CD4-positive, alpha-beta T cell treated with Interleukin-10 for 1 hour (primary cell): ENCODE data around the gene NOTCH2.
"Not testable (repeated sequence)": the region's sequence is repeated elsewhere in the genome, so short reads cannot be mapped to it uniquely, and the experiment has no call there.

Experiments
- DNase-seq: peaks from one replicate; pipeline ENCODE4 v3.0.0-alpha.2; 2020

The NOTCH2 gene

DNA sequence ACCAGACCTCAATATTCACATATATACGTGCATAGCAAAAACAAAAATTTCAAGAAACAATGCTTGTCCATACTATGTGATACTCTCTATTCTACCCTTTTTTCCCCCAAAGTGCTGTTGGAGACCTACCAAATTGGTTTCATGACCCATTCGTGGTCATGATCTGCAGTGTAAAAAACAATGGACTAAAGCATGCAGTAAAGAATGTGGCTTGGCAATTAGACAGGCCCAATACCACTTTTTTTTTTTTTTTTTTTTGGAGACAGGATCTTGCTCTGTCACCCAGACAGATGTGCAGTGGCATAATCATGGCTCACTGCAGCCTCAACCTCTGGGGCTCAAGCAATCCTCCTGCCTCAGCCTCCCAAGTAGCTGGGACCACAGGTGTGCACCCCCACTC is 21.3 kb downstream of the NOTCH2 start:
- DNase-seq = not testable (repeated sequence)

- not testable (repeated sequence) for DNase-seq
Measured at GRCh38 chr1:120041771-120042170, 27.7 kb downstream of the NOTCH2 start.

DNA sequence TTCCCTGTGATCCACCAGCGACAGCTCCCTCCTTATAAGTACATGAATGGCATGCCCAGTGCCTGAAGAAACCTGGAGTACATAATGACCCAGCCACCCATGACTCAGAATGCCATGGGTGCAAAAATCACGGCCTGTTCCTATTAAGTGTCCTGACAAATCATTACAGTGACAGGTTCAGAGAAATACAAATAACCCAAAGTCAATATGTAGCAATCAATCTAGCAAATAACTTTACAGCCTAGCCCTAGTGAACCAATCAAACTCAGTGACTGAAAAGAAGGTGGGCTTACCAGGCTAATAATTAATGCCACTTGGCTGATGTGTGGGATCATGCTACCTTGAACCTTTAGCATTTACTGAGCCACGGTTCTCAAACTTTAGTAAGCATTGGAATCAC is 37.2 kb downstream of the NOTCH2 start:
- DNase-seq = not testable (repeated sequence)

GRCh38 chr1:120023791-120024190 is 45.7 kb downstream of the NOTCH2 start:
- DNase-seq = not testable (repeated sequence)

- DNase-seq = not testable (repeated sequence)
Measured at GRCh38 chr1:120014978-120015377, 54.5 kb downstream of the NOTCH2 start.

GRCh38 chr1:120008320-120008719 is 61.1 kb downstream of the NOTCH2 start:
- not testable (repeated sequence) for DNase-seq

DNA sequence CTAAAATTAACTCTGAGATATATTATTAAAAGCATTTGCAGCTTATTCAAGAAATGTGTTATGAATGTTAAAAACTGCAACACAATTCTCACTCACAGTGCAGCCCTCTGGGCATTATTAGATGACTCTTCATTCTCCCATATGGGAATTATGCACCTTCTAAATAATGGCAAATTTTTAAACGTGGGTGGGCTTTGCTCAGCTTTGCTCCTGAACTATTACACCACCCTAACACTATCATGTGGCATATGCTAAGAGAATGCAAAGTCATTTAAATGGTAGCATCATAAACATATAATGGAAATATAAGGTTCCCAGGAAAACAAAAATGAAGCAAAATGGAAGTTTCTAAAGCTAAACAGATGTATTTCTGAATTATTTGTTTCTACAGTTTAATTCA is 61.6 kb downstream of the NOTCH2 start:
- not testable (repeated sequence) for DNase-seq

DNA sequence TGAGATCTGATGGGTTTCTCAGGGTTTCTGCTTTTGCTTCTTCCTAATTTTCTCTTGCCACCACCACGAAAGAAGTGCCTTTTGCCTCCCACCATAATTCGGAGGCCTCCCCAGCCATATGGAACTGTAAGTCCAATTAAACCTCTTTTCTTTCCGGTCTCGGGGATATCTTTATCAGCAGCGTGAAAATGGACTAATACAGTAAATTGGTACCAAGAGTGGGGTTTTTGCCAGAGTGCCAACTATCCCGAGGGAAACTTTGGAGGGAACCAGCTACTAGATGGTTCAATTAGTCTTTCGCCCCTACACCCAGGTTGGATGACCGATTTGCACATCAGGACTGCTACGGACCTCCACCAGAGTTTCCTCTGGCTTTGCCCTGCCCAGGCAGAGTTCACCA is 68.4 kb downstream of the NOTCH2 start:
- DNase-seq = not testable (repeated sequence)

DNA sequence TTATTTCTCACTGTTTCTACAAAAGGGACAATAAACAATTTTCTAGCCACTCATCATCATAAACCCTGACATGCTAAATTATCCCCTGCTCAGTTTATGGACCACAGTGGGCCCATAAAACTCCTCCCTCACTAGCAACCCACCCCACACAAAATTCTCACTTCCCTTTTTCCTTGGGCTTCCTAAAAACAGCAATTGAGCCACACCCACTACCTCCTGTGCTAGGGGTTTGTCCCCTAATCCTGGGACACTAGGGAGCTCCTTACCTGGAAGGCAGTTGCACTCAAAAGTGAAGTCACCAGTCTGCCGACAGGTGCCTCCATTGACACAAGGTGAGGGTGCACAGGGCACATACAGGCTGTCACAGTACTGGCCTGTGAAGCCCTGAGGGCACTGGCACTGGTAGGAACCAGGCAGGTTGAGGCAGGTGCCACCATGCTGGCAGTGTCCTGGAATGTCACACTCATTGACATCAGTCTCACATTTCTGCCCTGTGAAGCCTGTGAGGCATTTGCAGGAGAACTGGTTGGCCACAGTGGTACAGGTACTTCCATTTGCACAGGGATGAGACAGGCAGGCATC is 72.6 kb downstream of the NOTCH2 start:
- DNase-seq = not testable (repeated sequence)

DNA sequence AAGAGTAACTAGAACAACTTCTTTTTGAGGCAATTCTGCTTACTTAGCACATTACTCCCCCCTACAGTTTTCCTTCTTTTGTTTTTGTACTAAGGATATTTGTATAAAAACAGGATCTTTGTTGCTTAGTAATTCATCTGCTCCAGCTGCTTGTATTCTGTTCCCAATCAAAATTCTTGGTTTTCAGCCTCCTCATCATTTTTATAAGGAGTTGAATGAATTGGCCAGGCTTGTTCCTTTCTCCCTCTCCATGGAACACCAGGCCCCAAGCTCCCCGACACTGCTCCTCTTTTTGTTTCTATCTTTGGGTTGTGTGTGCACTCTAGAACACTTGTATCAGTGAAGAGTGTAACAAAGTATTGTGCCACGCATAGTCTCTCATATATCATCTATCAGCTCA is 73.5 kb downstream of the NOTCH2 start:
- DNase-seq = not testable (repeated sequence)

DNA sequence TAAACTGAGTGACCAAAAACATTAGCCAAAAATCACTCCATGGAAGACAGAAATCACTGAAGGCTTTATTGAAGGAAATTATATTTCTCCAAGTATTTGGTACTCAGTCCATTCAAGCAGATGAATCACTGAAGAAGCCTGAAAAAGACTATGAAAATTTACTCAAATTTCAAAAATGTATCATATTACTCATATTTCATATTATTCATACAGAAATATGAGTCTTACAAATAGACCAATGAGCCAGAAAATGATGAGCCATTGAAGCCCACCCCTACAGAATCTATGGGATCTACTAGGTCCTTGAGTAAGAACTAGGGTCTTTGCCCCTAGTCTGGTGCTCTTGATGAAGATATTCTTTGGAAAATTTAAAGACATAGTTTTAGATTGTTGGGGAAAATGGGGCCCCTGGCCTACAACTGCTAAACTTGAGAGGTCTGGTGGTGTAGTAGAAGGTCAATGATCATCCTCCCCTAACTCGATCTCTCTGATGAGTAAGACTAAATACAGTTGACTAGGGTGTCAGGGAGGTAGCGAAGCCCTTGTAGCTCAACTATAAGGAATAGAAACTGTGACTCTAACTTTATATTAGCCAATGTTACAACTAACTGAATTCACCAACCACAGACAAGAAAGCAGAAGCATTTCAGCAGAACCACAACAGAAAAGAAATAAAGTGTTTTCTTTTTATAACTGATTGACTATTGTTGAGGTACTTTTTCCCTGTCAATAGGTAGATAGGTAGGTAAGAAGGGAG is 81.0 kb downstream of the NOTCH2 start:
- no peak for DNase-seq

DNA sequence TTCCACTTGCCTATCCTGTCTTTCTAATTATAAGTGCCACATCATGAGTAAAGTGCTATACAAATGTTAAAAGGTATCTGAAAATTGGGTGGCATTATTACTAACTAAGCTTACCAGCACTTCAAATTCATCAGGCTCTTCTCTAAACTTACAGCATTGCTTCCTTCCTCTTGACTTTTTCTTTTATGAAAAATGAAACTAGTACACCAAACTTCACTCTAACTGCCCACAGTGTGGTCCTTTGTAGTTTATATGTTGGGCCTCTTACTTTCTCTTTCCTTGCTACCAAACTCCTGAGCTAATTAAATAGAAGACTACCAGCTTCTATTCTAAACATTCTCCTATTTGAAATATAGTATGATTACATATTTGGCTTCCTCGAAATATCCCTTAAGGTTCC is 81.8 kb downstream of the NOTCH2 start:
- peak; percentile 13 for DNase-seq

DNA sequence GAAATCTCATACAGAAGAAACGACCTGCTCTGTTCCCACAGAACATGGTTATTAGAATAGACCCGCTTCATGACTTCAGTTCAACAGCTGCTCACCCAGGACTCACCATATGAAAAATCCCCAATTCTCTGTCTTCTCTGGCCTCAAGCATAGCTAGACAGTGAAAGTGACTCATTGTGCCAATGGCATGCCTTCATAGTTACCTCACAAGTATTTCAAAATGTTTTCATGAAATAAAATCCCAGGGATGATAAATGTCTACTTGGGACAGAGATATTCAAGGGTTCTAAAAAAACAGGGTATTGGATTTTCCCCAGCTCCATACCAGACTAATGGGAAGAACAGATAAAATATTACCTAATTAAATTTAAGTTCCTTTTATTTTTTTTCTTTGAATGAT is 82.3 kb downstream of the NOTCH2 start:
- no peak for DNase-seq

DNA sequence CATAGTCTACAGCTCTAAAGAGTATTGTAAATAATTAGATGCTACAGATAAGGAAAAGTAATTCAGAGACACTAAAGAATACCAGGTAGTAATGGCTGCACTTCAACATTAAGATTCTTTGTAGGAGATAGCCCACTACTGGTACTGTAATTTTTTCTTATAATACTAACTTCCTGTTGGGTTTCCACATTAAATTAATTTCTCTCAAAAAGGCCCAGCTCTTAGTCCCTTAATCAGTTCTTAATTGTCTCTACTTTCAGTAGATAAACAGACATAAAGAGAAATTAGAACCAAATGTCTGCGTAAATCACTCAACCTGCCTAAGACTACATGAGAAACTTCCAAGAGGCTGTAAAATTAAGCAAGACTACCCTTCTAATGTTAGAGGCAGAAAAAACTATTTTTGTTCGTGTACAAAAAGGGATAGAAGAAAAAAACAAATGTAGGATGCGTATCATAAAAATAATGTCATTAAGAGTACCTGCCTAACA is 83.4 kb downstream of the NOTCH2 start:
- no peak for DNase-seq

DNA sequence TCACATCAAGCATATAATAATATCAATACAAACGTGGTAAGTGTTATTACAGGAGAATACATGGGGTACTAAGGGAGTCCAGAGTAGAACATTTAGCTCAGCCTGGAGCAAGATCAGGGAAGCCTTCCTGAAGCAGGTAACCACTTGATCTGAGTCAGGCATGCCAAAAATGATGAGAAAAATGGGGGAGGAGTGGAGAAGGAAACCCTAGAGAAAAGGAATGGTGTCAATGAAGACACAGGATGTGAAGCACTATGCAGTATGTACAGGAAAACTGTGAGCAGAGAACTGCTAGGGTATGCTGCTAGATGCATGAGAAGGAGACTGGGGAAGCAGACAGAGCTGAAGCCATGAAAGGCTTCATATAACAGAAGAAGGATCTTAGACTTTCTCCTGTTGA is 84.7 kb downstream of the NOTCH2 start:
- no peak for DNase-seq

GRCh38 chr1:119981986-119982815 is 87.3 kb downstream of the NOTCH2 start:
- no peak for DNase-seq

DNA sequence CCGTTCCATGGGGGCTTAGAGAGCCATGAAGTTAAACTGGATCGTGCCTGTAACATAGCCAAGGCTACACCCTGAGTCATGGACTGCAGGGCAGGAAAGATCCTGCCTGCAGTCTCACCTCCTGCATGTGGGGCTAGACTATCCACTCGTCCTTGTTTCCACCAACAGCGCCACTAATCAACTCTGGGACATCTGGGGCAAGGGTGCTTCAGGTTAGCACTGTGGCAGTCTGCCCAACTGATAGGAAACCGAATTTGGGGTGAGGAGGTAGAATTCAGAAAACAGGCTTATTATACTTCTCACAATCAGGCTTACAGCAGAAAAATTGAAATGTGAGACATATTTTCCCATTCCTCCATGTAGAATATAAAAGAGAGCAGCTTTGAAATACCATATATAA is 88.0 kb downstream of the NOTCH2 start:
- DNase-seq = no peak

- no peak for DNase-seq
Measured at GRCh38 chr1:119978018-119978505, 91.4 kb downstream of the NOTCH2 start.

GRCh38 chr1:119977113-119977736 is 92.2 kb downstream of the NOTCH2 start:
- DNase-seq = not testable (repeated sequence)

- DNase-seq = not testable (repeated sequence)
Measured at GRCh38 chr1:119975582-119976254, 93.7 kb downstream of the NOTCH2 start.

GRCh38 chr1:119975006-119975405 is 94.5 kb downstream of the NOTCH2 start:
- DNase-seq = no peak

DNA sequence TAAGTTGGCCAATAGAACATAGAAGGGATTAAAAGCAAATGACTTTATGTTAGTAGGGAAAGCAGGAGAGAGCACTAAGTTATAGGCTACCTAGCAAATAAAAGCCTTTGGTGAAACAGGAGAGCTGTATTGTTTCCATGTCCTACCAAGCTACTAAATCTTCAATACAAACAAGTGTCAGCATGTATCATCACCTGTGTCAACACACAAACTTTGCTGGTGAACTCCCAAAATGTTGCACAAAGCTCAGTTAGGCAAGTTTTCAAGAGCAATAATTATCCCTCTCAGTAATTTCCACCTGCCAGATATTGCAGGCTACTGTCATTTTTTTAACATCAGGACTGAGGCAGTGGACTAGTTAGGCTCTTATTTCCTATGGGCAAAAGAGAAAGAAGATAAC is 95.4 kb downstream of the NOTCH2 start:
- DNase-seq = no peak
